Measurements from ENCODE around the gene MXRA8.
"Not testable (repeated sequence)": the region's sequence is repeated elsewhere in the genome, so short reads cannot be mapped to it uniquely, and the experiment has no call there.

MXRA8 gene

GRCh38 chr1:1358433-1359271 lies at the start of gene MXRA8:
MXRA8 (minus strand) TSS chr1:1358555; CDS start chr1:1358504, 51 bp downstream.
- H3K27me3 ChIP-seq (ENCODE audit: control insufficient read depth, insufficient read depth, low read length) = peaks cover 3% of the 10 kb centered on the region
- H3K27ac ChIP-seq (ENCODE audit: low read depth, low read length) = peak within 1 kb of the TSS; percentile 88
- peak within 1 kb of the TSS; percentile 49 for H3K9ac ChIP-seq (ENCODE audit: low read length)
- peak within 1 kb of the TSS; percentile 81 for H3K4me3 ChIP-seq (ENCODE audit: low read length)
- no peaks in the 10 kb centered on the region for H3K36me3 ChIP-seq (ENCODE audit: control insufficient read depth, insufficient read depth, low read length)
- H3K4me1 ChIP-seq (ENCODE audit: control insufficient read depth, insufficient read depth, low read length) = peaks cover 27% of the 10 kb centered on the region

DNA sequence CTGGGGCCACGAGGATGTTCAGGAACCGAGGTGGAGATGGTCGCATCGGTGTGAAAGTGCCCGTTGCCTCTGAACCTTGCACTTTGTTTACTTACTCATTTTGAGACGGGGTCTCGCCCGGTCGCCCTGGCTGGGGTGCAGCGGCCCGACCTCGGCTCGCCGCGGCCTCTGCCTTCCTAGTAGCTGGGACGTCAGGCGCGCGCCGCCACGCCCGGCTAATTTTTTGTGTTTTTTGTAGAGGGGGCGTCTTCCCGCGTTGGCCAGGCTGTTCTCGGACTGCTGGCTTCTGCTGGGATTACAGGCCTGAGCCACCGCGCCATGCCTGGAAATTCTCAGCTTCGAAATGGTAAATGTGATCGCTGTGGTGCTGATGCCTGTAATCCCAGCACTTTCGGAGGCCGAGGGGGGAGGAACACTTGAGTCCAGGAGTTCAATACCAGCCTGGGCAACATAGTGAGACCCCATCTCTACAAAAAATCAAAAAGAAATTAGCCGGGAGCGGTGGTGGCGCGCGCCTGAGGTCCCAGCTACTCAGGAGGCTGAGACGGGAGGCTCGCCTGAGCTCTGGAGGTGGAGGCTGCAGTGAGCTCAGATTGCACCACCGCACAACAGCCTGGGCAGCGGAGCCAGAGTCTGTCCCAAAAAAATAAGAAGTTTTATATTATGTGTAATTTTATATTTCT lies 49.4 kb upstream of the MXRA8 start:
- Histone ChIP-seq H3K36me3 (ENCODE audit: control insufficient read depth, insufficient read depth, low read length) (peaks cover 8% of the 10 kb centered on the region), H3K4me1 (ENCODE audit: control insufficient read depth, insufficient read depth, low read length) (peaks cover 20% of the 10 kb centered on the region), H3K9ac (ENCODE audit: low read length) (peak overlapping the region; percentile 38), H3K27me3 (ENCODE audit: control insufficient read depth, insufficient read depth, low read length) (no peaks in the 10 kb centered on the region), H3K27ac (ENCODE audit: low read depth, low read length) (peak overlapping the region; percentile 88), H3K4me3 (ENCODE audit: low read length) (peak overlapping the region; percentile 79)

GRCh38 chr1:1406821-1407635 lies 48.7 kb upstream of the MXRA8 start, which contains the start of gene MRPL20:
MRPL20 (minus strand) TSS chr1:1407293; CDS start chr1:1407217, 76 bp downstream.
- Histone ChIP-seq H3K27me3 (ENCODE audit: control insufficient read depth, insufficient read depth, low read length) (no peaks in the 10 kb centered on the region), H3K4me1 (ENCODE audit: control insufficient read depth, insufficient read depth, low read length) (peaks cover 20% of the 10 kb centered on the region), H3K9ac (ENCODE audit: low read length) (peak within 1 kb of the TSS; percentile 45), H3K27ac (ENCODE audit: low read depth, low read length) (peak within 1 kb of the TSS; percentile 88), H3K36me3 (ENCODE audit: control insufficient read depth, insufficient read depth, low read length) (peaks cover 13% of the 10 kb centered on the region), H3K4me3 (ENCODE audit: low read length) (peak within 1 kb of the TSS; percentile 79)

- H3K4me3 ChIP-seq (ENCODE audit: low read length) = peak overlapping the region; percentile 79
- H3K27me3 ChIP-seq (ENCODE audit: control insufficient read depth, insufficient read depth, low read length) = no peaks in the 10 kb centered on the region
- H3K4me1 ChIP-seq (ENCODE audit: control insufficient read depth, insufficient read depth, low read length) = peaks cover 20% of the 10 kb centered on the region
- peaks cover 20% of the 10 kb centered on the region for H3K36me3 ChIP-seq (ENCODE audit: control insufficient read depth, insufficient read depth, low read length)
- H3K27ac ChIP-seq (ENCODE audit: low read depth, low read length) = peak overlapping the region; percentile 88
- H3K9ac ChIP-seq (ENCODE audit: low read length) = peak overlapping the region; percentile 45
Measured at GRCh38 chr1:1406101-1406820, 47.9 kb upstream of the MXRA8 start.

DNA sequence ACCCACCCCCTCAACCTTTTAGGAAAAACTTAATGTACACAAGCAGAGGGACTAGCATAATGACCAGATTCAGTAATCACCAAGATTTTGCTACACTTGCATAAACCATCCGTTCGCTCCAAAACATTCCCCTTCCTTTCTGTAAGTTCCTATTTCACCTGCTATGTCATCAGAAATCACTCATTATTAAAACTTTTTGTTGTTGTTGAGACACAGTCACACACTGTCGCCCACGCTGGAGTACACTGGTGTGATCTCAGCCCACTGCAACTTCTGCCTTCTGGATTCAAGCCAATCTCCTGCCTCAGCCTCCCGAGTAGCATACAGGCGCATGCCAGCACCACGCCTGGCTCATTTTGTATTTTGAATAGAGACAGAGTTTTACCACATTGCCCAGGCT lies 45.3 kb upstream of the MXRA8 start:
- H3K9ac ChIP-seq (ENCODE audit: low read length) = no peak overlapping the region
- H3K27ac ChIP-seq (ENCODE audit: low read depth, low read length) = no peak overlapping the region
- H3K36me3 ChIP-seq (ENCODE audit: control insufficient read depth, insufficient read depth, low read length) = peaks cover 20% of the 10 kb centered on the region
- H3K27me3 ChIP-seq (ENCODE audit: control insufficient read depth, insufficient read depth, low read length) = no peaks in the 10 kb centered on the region
- H3K4me1 ChIP-seq (ENCODE audit: control insufficient read depth, insufficient read depth, low read length) = peaks cover 28% of the 10 kb centered on the region
- no peak overlapping the region for H3K4me3 ChIP-seq (ENCODE audit: low read length)

GRCh38 chr1:1402901-1403392 lies 44.6 kb upstream of the MXRA8 start:
- Histone ChIP-seq H3K4me1 (ENCODE audit: control insufficient read depth, insufficient read depth, low read length) (peaks cover 26% of the 10 kb centered on the region), H3K36me3 (ENCODE audit: control insufficient read depth, insufficient read depth, low read length) (peaks cover 22% of the 10 kb centered on the region)
- H3K9ac ChIP-seq (ENCODE audit: low read length); H3K27ac ChIP-seq (ENCODE audit: low read depth, low read length); H3K4me3 ChIP-seq (ENCODE audit: low read length); H3K27me3 ChIP-seq (ENCODE audit: control insufficient read depth, insufficient read depth, low read length): not testable (repeated sequence)

GRCh38 chr1:1402072-1402900 lies 43.9 kb upstream of the MXRA8 start:
- Histone ChIP-seq H3K36me3 (ENCODE audit: control insufficient read depth, insufficient read depth, low read length) (peaks cover 25% of the 10 kb centered on the region), H3K4me3 (ENCODE audit: low read length) (no peak overlapping the region), H3K4me1 (ENCODE audit: control insufficient read depth, insufficient read depth, low read length) (peaks cover 26% of the 10 kb centered on the region), H3K9ac (ENCODE audit: low read length) (no peak overlapping the region), H3K27me3 (ENCODE audit: control insufficient read depth, insufficient read depth, low read length) (no peaks in the 10 kb centered on the region), H3K27ac (ENCODE audit: low read depth, low read length) (no peak overlapping the region)

- no peak overlapping the region for H3K9ac ChIP-seq (ENCODE audit: low read length)
- no peaks in the 10 kb centered on the region for H3K27me3 ChIP-seq (ENCODE audit: control insufficient read depth, insufficient read depth, low read length)
- H3K4me1 ChIP-seq (ENCODE audit: control insufficient read depth, insufficient read depth, low read length) = peaks cover 26% of the 10 kb centered on the region
- no peak overlapping the region for H3K4me3 ChIP-seq (ENCODE audit: low read length)
- H3K27ac ChIP-seq (ENCODE audit: low read depth, low read length) = no peak overlapping the region
- H3K36me3 ChIP-seq (ENCODE audit: control insufficient read depth, insufficient read depth, low read length) = peaks cover 29% of the 10 kb centered on the region
Measured at GRCh38 chr1:1401457-1402010, 43.2 kb upstream of the MXRA8 start.

GRCh38 chr1:1400576-1401456 lies 42.5 kb upstream of the MXRA8 start:
- Histone ChIP-seq H3K27me3 (ENCODE audit: control insufficient read depth, insufficient read depth, low read length) (no peaks in the 10 kb centered on the region), H3K27ac (ENCODE audit: low read depth, low read length) (no peak overlapping the region), H3K9ac (ENCODE audit: low read length) (no peak overlapping the region), H3K4me1 (ENCODE audit: control insufficient read depth, insufficient read depth, low read length) (peaks cover 19% of the 10 kb centered on the region), H3K36me3 (ENCODE audit: control insufficient read depth, insufficient read depth, low read length) (peaks cover 29% of the 10 kb centered on the region), H3K4me3 (ENCODE audit: low read length) (peak overlapping the region; percentile 98)

- Histone ChIP-seq H3K9ac (ENCODE audit: low read length) (peak overlapping the region; percentile 94), H3K4me1 (ENCODE audit: control insufficient read depth, insufficient read depth, low read length) (peaks cover 14% of the 10 kb centered on the region), H3K36me3 (ENCODE audit: control insufficient read depth, insufficient read depth, low read length) (peaks cover 30% of the 10 kb centered on the region), H3K4me3 (ENCODE audit: low read length) (peak overlapping the region; percentile 98), H3K27ac (ENCODE audit: low read depth, low read length) (peak overlapping the region; percentile 78), H3K27me3 (ENCODE audit: control insufficient read depth, insufficient read depth, low read length) (no peaks in the 10 kb centered on the region)
Measured at GRCh38 chr1:1399872-1400575, 41.7 kb upstream of the MXRA8 start.

Data from rectal smooth muscle tissue (tissue), 1 donor.